ENCODE results near the gene CRYL1.
"Not testable (repeated sequence)": the region's sequence is repeated elsewhere in the genome, so short reads cannot be mapped to it uniquely, and the experiment has no call there.

The CRYL1 gene

GRCh38 chr13:20446900-20447299 is 78.8 kb downstream of the CRYL1 start:
- no peak for DNase-seq

GRCh38 chr13:20446405-20446804 is 79.3 kb downstream of the CRYL1 start:
- no peak for DNase-seq

- no peak for DNase-seq
These were observed 82.8 kb downstream of the CRYL1 start for GRCh38 chr13:20442798-20443381.

- no peak for DNase-seq
These were observed 83.3 kb downstream of the CRYL1 start for GRCh38 chr13:20442375-20442774.

- DNase-seq: no peak
These were observed 83.8 kb downstream of the CRYL1 start for GRCh38 chr13:20441879-20442278.

- no peak for DNase-seq
These were observed 84.6 kb downstream of the CRYL1 start for GRCh38 chr13:20441056-20441455.

- DNase-seq: no peak
These were observed 86.4 kb downstream of the CRYL1 start for GRCh38 chr13:20439261-20439660.

GRCh38 chr13:20438801-20439200 is 86.9 kb downstream of the CRYL1 start:
- DNase-seq: no peak

- DNase-seq: no peak
These were observed 89.2 kb downstream of the CRYL1 start for GRCh38 chr13:20436505-20436904.

- no peak for DNase-seq
These were observed 89.9 kb downstream of the CRYL1 start for GRCh38 chr13:20435616-20436368.

- DNase-seq: not testable (repeated sequence)
These were observed 91.4 kb downstream of the CRYL1 start for GRCh38 chr13:20434210-20434609.

GRCh38 chr13:20431687-20432384 is 93.8 kb downstream of the CRYL1 start:
- DNase-seq: no peak

- no peak for DNase-seq
These were observed 94.6 kb downstream of the CRYL1 start for GRCh38 chr13:20431080-20431479.

GRCh38 chr13:20430296-20430695 is 95.4 kb downstream of the CRYL1 start:
- no peak for DNase-seq

GRCh38 chr13:20429682-20430081 is 96.0 kb downstream of the CRYL1 start:
- DNase-seq: no peak

GRCh38 chr13:20428666-20429644 is 96.7 kb downstream of the CRYL1 start:
- DNase-seq: peak; percentile 42

GRCh38 chr13:20426766-20427448 is 98.8 kb downstream of the CRYL1 start:
- DNase-seq: no peak

- no peak for DNase-seq
These were observed 99.8 kb downstream of the CRYL1 start for GRCh38 chr13:20425819-20426219.

- no peak for DNase-seq
These were observed 100.7 kb downstream of the CRYL1 start for GRCh38 chr13:20424949-20425348.

- no peak for DNase-seq
These were observed 101.2 kb downstream of the CRYL1 start for GRCh38 chr13:20424559-20424852.

- no peak for DNase-seq
These were observed 103.3 kb downstream of the CRYL1 start for GRCh38 chr13:20422362-20422761.

- no peak for DNase-seq
These were observed 104.7 kb downstream of the CRYL1 start for GRCh38 chr13:20420938-20421337.

- DNase-seq: no peak
These were observed 106.7 kb downstream of the CRYL1 start for GRCh38 chr13:20418953-20419352.

Measured in stimulated activated CD4-positive, alpha-beta T cell treated with anti-CD3 and anti-CD28 coated beads, Interleukin-1b, Interleukin-23, amount 100 ng/mL, for 48 hours (primary cell).